Fibroblast of upper back skin (primary cell): ENCODE measurements around the gene CDH12.
A peak's percentile ranks its signal among the peaks of the same experiment; 100 is the strongest.
"Not testable (repeated sequence)": the region's sequence is repeated elsewhere in the genome, so short reads cannot be mapped to it uniquely, and the experiment has no call there.

Source experiments
- DNase-seq: peaks from one replicate; pipeline ENCODE4 v3.0.0-alpha.2; 2013

The CDH12 gene

DNA sequence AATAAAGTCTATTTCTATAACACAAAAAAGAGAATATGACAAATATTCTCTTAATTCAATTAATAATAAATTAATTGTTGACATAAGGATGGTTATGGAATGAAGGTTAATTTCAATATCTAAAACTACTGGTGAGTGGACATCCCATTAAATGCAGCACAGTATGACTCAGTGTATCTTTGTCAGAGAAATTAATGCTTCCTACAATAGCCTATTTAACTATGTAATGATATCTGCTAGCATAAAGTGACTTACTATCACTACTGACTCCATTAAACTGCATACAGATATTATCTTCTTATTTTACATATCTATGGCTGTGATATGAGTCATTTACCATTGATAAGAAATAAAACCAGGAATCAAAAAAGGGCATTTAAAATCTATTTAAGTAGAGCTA is 298.7 kb downstream of the CDH12 start:
- no peak for DNase-seq

DNA sequence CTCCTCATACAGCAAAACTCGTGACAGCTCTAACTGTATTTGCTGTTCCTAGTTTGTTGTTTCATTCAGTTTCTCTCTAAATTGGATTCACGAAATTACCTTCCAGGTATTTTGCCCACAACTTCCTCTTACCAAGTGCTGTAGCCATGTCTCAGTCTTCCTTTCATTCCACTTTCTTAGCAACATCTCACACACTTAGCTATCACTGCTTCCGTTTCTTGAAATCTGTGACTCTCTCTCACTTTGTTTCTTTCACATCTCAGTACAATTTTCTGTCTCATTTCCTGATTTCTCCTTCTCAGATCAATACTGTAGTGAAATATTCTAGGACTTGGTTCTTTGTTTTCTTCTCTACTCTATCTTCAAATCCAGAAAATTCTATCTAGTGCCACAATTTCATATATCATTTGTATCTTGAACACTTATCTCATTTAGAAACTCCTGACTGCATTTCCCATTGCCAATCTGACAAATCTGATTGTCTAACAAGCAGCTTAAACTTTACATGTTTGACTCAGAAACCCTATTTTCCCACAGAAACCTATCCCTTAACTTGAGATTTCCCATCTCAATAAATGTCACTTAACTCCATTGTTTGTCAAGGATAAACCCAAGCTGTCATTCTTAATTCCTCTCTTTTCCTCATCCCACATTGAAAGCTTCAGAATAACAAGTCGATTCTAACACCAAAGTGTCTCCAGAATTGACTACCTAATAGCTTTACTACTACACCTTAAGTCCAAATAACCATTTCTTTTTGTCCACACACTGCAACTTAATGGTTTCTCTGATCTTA is 303.1 kb downstream of the CDH12 start:
- DNase-seq, result no peak

DNA sequence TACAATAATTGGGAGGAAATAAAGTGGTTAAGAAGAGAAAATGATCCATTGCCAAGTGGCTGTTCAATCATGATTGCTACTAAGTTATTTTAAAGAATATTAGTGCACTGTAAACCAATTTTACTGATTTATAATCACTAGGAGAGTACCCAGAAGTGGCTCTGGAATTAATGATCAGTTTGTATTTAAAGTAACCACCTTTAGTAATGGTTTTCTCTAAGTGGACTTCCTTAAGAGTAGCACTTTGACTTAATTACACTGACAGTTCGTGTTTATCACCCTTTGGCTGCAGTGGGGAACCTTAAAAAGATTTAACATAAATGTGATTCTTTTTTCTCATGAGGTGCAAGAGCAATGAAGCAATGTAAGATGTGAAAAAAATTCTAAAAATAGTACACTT is 310.8 kb downstream of the CDH12 start:
- DNase-seq, result no peak

DNA sequence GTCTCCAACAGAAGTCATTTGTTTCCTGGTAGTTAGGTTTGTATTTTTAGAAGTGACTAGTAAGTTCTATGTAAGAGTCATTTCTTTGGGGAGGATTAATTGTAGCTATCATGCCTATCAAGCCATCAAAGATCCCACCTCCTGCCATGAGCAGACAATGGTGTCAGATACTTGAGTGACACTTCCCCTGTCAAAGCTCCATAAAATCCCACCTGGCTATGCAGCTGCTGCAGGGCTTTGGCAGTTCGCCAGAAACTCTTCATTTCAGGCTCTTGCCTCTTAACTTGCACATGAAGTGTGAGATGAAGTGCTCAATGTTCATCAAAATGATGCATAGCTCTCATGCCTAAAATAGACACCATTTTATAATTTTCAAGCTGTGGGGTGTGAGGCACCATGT is 312.1 kb downstream of the CDH12 start:
- DNase-seq, result no peak

DNA sequence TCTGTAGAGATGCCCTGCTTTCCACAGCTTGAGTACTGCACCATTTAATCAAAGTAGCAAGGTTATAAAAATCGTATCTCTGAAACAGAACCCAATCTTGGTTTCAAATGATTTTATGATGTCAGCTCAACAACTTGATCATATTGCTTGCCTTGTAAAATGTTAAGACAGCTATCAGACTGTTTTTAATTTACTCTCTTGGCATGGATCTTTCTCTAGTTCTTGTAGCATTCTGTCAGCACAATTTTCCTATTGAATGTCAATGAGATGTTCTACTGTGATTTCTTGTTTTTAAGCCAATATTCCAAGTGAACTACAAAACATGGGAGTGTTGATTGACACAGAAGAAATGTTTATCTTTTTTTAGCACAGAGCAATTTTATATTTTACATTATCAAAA is 313.4 kb downstream of the CDH12 start:
- no peak for DNase-seq

DNA sequence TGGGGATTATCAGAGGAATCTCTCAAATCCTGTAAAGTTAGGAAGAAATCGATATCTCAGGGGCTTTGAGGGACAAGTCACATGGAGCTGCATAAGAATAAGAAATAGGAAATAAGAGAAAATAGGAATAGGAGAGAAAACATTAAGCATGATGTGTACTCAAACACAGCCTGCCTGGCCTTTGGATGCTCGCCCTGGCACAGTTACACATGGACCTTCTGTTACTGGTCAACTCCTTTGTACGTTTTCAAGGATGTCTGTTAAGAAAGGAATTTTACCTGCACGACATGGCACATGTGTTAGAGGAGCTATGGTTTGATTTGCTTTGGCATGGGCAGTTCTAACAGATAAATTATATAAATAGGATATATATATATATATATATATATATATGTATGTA is 321.2 kb downstream of the CDH12 start:
- no peak for DNase-seq

DNA sequence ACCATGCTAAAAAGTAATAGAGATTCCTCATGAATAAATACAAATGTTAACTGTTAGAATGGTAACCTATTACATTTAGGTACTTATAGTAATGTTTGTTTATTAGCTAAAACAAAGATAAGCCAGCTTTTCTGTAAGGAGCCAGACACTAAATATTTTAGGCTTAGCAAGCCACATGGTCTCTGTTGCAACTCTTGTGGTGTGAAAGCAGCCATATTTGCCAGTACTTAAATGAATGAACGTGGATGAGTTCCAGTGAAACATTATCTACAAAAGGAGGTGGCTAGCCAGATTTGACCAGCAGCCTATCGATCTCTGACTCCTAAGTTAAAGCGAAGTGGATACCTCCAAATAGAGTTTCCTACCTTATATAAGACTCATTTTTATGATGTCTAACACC is 331.6 kb downstream of the CDH12 start:
- DNase-seq, result no peak

DNA sequence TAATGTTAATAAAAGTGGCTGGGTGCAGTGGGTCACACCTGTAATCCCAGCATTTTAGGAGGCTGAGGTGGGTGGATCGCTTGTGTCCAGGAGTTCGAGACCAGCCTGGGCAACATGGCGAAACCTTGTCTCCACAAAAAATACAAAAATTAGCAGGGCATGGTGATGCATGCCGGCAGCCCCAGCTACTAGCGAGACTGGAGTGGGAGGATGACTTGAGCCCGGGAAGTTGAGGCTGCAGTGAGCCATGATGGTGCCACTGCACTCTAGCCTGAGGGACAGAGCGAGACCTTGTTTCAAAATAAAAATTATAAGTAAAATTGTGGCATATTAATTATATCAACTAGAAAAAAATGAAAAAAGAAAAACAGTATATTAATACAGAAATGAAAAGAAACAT is 336.6 kb downstream of the CDH12 start:
- not testable (repeated sequence) for DNase-seq

DNA sequence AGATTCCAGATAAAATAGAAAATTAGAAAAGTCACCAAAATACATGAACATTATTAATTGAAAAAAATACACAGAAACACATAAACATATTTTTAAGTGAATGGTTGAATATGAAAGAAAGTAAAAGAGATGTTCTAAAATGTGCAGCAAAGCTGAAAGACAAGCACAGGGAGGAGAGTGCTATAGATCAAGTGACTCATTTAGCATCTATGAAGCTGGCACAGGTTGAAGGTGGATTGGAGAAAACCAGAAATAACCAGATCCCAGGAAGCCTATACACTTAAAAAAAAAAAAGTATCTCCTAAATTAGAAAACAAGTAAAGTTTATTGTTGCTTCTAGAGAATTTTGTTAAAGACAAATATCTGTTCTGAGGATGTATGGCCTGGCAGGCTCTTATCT is 338.9 kb downstream of the CDH12 start:
- DNase-seq, result peak; percentile 2

DNA sequence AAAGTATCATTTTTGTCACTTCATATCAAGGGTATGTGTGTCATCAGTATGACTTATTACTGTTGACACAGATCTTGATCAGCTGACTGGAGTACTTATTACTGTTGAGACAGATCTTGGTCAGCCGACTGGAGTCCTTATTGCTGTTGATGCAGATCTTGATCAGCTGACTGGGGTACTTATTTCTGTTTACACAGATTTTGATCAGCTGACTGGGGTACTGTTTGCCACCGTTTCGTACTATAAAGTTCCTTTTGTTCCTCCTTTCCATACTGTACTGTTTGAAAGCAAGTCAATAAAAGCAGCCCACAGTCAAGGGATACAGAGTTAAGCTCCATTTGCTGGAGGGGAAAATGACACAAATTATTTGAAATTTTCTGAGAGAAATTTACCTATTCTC is 347.3 kb downstream of the CDH12 start:
- DNase-seq, result no peak

DNA sequence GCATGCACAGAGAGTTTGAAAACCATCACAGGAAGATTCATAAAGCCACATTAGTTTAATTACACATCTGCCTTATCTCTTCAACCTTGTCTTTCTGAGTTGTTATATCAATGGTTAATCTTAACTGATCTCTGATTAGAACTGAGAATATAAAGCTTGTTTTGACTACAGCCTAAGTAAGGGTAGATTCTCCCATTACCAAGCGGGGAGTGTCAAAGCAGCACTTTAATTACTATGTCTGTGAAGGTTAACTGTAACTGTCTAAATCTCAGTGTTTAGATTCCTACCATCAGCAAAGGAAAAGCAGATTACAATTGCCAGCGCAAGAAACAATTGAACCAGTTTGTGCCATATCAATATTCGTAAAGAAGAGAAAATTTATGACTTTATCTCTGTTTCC is 348.7 kb downstream of the CDH12 start:
- no peak for DNase-seq

DNA sequence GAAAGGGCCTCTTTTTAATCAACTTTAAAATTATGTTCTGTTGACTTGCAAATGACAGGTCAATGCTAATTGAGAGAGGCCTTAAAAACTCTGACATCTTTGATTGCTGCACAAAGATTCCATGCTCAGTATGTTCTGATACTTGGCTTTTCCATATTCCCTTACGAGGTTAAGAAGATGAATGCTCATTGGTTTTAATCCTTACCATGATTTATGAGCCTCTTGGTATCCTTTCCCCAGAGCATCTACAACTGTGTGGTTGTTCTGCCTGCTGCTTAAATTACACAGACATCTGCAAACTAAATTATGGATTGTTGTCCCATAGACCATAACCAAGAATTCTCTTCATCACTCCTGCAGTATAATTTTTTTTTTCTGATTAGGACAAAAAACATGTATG is 352.6 kb downstream of the CDH12 start:
- no peak for DNase-seq

DNA sequence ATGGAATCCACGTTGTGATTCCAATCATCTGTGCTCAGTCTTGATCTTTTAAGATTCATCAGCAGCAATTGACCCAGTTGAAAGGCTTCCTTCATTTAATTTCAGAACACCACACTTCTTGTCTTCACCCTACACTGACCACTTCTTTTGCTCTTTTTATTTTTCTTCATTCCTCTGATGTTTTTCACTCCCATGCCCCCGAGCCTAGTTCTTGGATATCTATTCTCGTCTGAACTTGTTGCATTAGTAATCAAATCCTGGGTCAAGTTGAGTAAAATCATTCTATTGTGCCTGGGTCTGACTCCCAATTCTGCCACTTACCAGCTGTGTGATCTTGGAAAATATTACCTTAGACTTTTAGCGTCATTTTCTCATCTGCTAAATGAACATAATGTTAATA is 356.5 kb downstream of the CDH12 start:
- no peak for DNase-seq

DNA sequence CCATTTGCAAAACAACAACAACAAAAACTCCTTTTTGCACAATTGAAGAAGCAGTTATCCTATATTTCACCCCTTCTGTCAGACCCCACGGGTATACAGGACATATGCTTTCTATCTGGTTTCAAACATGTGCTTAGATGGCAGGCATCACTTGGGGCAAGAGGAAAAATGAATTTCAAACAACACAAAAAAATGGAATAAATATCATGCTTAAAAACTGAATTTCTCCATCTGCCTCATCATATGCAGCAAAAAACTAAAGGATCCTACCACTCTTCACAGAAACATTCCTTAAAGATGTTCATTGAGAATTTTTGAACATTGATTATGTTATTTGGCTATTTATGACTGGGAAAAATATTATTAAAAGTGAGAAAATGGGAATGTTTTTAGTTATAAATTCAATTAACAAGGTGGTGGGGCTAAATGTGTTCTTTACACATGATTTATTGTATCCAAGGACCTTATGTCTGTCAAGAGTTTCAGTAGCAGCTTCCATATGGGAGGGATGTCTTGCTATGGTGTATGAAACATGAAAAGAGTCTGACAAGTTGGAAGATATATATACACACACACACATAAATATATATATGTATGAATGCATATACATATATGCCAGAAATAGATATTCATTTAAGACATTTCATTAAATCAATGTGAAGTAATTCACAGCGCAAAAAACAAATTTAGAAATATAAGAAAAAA is 358.0 kb downstream of the CDH12 start:
- DNase-seq, result no peak

DNA sequence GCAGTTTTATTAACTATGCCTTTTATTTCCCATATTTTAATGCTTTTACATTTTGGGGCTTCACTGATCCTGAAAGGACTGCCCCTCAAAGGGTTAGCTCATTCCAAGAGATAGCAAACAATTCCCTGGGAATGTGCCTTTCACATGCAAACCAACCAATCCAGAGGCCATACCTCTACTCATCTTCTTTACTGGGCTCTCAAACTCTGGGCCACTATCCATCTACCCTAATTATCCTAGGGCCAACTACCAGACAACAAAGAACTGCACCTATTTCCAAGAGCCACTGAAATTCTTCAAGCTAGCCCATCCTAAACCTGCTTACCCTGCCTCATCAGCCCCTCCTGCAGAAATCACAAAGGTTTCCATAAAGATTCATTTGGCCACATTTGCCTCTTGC is 364.7 kb downstream of the CDH12 start:
- no peak for DNase-seq

DNA sequence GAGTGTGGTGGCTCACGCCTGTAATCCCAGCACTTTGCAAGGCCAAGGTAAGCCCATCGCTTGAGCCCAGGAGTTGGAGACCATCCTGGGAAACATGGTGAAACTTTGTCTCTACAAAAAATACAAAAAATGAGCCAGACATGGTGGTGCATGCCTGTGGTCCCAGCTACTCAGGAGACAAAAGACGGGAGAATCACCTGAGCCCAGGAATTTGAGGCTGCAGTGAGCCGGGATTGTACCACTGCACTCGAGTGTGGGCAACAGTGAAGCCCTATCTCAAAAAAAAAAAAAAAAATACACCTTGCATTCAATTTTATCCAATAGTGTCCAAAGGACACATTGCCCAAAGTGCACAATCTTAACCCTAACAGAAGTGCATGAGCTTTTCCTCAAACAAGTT is 372.8 kb downstream of the CDH12 start:
- no peak for DNase-seq

DNA sequence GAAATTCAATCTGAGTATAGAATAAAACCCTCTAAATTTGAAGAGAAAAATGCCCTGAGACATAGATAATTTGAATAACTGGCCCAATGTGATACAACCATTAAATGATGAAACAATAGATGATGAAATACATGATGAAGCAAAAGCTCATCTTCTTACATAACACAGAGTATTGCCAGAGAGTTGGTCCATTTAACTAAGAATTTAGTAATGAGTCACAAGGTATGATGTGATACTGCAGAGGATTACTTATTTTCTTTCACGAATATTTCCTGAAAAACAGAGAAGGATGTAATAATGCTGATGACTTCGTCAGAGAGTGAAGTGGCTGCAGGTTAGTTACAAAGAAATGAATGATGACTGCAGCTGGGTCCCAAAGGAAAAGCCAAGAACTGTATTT is 379.3 kb downstream of the CDH12 start:
- no peak for DNase-seq

DNA sequence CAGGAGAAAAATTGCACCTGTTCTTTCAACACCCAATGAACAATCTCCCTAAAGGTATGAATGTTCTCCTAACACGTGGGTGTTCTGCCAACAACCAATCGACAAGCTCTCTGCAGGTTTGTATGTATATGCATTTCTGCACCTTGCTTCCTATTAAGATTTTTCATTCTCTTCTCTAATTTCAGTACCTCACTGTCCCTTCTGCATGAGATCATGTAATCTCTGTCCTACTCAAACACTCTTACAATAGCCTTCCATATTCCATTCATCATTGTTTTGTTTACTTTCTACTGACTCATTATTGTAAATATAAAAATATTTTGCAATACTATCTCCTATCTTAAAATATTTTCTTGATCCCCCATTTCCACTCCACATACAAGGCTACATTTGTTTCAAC is 382.0 kb downstream of the CDH12 start:
- no peak for DNase-seq

DNA sequence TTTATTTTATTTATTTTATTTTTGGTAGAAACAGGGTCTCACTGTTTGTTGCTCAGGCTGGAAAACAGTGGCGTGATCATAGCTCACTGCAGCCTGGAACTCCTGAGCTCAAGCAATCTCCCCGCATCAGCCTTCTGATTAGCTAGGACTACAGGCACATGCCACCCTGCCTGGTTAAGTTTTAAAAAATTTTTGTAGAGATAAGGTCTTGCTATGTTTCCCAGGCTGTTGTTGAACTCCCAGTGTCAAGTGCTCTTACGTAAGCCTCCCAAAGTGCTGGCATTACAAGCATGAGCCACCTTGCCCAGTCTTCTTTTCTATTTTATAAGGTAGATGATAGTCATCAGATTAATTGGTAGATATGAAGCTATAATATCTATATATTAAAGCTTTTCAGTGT is 382.7 kb downstream of the CDH12 start:
- DNase-seq, result no peak

DNA sequence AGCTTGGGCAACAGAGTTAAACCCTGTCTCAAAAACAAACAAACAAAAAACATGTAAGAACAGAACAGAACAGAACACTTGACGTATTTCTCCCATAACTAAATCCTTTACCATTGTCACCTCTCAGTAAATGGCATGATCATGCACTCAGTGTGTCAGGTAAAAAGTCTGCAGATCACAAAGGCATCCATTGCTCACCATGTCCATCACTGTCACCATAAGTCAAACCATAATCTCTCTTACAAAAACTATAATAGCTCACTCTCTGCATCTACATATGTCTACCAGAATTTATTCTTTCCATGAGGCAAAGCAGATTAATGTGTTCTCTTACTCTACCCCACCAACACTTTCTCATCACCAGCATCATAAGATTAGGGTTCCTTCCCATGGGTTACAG is 387.5 kb downstream of the CDH12 start:
- DNase-seq, result no peak

DNA sequence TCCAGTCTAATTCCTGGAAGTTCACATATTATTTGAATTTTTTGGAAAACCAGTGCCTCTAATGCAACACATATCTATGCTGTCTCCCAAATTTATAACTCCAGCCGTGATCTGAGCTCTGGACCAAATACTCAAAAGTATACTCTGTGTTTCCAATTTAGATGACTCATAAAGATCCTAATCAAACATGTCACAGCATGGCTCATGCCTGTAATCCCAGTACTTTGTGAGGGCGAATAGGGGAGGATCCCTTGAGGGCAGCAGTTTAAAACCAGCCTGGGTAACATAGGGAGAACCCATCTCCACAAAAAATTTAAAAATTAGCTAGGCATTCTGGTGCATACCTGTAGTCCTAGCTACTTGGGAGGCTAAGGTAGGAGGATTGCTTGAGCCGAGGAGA is 388.0 kb downstream of the CDH12 start:
- no peak for DNase-seq

DNA sequence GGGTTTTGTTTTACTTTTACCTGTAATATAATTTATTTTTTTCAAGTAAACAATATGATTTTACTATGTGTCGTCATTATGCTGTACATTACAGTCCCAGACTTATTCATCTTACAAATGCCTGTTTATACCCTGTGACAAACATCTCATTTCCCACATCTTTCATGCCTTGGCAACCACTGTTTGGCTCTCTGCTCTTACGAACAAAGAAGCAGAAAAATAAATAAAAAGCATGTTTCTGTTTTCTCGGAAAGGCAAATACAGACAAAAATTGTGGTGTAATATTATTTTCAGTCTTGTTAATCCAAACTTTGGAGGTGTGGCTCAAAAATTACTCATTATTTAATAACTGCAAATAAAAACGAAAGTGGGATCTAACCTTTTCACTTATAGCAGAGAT is 393.0 kb downstream of the CDH12 start:
- DNase-seq, result no peak

DNA sequence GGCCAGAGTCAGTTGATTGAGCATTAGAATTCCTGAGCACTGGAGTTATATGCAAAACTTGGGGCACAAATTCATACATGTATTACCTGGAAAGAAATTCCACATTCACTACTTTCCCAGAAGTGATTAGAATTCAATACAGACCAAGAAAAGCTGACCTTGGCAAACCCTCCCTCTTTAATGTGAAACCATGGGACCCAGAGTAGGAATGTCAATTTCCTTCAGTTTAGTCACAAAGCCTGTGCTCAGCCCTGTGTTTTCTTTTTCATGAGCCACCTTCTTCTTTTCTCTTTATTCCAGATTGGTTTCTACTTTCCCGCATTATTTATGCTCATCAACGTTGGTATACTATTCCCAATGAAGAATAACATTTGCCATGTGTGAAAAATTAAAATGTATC is 420.2 kb downstream of the CDH12 start:
- no peak for DNase-seq

DNA sequence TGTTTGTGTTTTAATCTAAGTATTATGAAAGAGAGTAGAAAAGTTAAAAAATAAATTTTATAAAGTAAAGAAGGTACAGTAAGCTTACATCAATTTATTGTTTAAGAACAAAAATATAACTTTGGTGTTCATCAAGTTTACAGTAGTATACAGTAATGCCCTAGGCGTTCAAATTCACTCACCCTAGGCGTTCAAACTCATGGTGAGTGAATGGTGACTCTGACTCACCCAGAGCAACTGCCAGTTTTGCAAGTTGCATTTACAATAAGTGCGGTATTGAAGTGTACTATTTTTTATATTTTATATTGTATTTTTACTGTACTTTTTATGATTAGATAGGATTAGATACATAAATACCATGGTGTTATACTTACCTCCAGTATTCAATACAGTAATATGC is 421.3 kb downstream of the CDH12 start:
- no peak for DNase-seq

DNA sequence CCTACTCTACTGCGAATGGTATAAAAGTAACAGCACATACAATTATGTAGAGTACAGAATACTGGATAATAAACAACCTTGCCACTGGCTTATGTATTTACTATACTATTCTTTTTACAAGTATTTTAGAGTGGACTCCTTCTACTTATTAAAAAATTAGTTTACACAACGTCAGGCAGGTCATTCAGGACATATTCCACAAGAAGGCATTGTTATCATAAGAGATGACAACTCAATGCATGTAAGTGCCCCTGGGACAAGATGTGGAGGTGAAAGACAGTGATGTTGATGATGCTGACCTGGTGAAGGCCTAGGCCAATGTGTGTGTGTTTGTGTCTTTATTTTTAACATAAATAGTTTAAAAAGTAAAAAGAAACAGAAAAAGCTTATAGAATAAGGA is 421.7 kb downstream of the CDH12 start:
- DNase-seq, result no peak
